C1 segment of cervical spinal cord (tissue), 14 donors: ENCODE data around the gene WDR89.
"Not testable (repeated sequence)": the region's sequence is repeated elsewhere in the genome, so short reads cannot be mapped to it uniquely, and the experiment has no call there.

Source experiments
- DNase-seq, 14 donors: peaks; one replicate each; lab custom pipeline; 2025; lab: John Stamatoyannopoulos, UW

Gene WDR89

GRCh38 chr14:63641473-63642228, at the start of gene WDR89:
Gene WDR89, minus strand, starts transcription at chr14:63641871. Its CDS starts 41,929 bp downstream, at chr14:63599942.
- peak; percentile 71 to 99 (median 96) for DNase-seq

DNA sequence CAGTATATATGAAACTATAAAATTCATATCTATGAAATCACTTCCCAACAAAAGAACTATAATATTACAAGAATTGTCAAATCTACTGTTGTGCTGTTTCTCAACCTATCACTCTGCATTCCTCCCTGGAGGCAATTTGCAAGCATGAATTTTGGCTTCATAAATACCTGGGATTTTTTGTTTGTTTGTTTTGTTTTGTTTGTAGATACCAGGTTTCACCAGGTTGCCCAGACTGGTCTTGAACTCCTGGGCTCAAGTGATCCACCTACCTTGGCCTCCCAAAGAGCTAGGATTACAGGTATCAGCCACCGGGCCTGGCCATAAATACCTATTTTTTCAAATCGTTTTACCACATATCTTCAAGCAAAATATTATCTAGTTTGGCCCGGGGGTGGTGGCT, 47.5 kb upstream of the WDR89 start:
- DNase-seq, result no peak

- DNase-seq, result no peak
Measured at GRCh38 chr14:63686926-63687325, 45.3 kb upstream of the WDR89 start.

GRCh38 chr14:63685401-63685800, 43.7 kb upstream of the WDR89 start:
- DNase-seq, result no peak

DNA sequence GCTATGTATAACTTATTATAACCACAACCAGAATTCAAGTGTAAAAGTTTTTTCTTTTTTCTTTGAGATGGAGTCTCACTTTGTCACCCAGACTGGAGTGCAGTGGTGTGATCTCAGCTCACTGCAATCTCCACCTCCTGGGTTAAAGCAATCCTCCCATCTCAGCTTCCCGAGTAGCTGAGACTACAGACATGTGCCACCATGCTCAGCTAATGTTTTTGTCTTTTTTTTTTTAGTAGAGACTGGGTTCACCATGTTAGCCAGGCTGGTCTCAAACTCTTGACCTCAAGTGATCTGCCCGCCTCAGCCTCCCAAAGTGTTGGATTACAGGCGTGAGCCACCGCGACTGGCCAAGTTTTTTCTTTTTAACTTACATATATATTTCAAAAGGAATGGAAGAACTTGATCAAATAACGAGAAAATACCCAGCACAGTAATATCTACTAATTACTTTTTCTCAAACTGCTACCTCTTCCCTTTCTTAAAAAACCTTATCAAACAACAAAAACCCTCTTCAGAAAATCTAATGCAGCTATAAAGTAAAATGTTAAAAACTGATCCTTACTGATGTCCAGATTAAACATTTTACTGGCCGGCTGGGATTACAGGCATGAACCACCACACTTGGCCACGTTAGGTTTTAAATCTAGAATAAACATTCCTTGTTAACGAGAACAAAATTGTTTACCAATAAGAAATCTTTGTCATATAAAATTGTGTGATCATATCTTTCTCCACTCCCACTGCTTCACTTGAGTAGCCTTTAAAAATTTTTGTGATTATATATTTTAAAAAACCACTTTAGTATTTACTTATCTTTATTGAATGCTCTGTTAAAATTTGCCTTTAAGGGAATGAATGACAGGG, 41.3 kb upstream of the WDR89 start:
- DNase-seq, result no peak

- DNase-seq, result no peak
Measured at GRCh38 chr14:63678536-63678935, 36.9 kb upstream of the WDR89 start.

- DNase-seq, result no peak
Measured at GRCh38 chr14:63677891-63678379, 36.3 kb upstream of the WDR89 start.

DNA sequence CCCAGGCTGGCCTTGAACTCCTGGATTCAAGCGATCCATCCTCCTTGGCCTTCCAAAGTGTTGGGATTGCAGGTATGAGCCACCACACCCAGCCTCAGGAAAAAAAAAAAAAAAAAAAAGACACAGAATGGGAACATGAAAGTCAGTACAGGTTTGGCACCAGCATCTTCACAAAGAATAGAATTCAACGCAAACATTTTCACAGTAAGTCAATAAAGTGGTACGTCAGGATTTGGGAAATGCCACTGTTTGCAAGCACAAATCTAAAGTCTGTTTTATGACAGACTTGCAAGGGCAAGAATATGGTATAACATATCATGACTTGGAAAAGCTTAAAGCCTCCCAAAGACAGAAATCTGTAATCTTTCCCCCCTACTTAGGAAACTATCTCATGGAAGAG, 34.9 kb upstream of the WDR89 start:
- DNase-seq, result no peak

DNA sequence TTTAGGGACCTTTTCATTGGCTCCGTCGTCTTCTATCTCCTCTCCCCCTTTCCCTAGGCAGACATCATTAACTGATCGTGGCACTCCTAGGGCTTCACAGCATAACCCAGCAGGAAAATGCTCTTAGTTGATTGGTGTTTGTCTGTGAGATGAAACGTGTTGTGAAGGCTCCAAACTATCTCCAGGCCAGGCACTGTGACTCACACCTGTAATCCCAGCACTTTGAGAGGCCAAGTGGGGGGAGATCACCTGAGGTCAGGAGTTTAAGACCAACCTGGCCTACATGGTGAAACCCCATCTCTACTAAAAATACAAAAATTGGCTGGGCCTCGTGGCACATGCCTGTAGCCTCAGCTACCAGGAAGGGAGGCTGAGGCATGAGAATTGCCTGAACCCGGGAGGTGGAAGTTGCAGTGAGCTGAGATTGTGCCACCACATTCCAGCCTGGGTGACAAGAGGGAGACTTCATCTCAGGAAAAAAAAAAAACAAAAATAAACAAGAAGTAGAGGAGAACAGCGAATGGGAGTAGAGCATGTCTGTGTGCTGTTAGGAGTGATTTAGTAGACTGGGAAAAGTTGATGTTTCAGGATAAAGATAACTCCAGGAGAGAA, 32.3 kb upstream of the WDR89 start:
- DNase-seq, result no peak

- no peak for DNase-seq
Measured at GRCh38 chr14:63673255-63673654, 31.6 kb upstream of the WDR89 start.

GRCh38 chr14:63672417-63673180, 30.9 kb upstream of the WDR89 start:
- DNase-seq, result no peak

GRCh38 chr14:63671987-63672386, 30.3 kb upstream of the WDR89 start:
- DNase-seq, result no peak

DNA sequence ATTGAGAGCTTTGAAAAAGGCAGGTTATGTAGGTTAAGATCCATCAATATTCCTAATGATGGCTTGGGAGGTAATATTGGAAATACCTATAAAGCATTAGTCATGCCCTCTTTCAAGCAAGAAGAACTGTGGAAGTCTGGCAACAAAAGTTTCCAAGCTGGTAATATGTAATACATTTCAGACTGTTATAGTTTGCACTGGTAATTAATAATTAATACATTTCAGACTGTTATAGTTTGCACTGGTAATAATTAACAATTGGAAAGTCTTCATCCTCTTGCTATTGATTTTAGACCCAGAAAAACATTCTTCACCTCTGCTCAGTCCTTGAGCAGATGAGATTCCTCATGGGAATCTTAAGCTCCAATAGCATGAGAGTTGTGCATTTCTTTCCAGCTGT, 29.0 kb upstream of the WDR89 start:
- no peak for DNase-seq

- no peak for DNase-seq
Measured at GRCh38 chr14:63666335-63666734, 24.7 kb upstream of the WDR89 start.

- no peak for DNase-seq
Measured at GRCh38 chr14:63663428-63664341, 22.0 kb upstream of the WDR89 start.

GRCh38 chr14:63662776-63663175, 21.1 kb upstream of the WDR89 start:
- DNase-seq, result no peak

DNA sequence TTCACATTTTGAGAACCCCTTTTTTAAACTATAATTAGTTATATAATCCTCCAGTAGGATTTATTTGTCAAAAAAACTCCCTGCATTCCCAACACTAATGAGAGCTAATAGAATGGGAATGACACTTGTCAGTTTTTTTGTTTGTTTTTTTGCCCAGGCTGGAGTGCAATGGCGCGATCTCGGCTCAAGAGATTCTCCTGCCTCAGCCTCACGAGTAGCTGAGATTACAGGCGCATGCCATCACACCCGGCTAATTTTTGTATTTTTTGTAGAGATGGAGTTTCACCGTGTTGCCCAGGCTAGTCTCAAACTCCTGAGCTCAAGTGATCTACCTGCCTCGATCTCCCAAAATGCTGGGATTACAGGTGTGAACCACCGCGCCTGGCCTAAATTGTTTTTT, 20.2 kb upstream of the WDR89 start:
- DNase-seq, result not testable (repeated sequence)

DNA sequence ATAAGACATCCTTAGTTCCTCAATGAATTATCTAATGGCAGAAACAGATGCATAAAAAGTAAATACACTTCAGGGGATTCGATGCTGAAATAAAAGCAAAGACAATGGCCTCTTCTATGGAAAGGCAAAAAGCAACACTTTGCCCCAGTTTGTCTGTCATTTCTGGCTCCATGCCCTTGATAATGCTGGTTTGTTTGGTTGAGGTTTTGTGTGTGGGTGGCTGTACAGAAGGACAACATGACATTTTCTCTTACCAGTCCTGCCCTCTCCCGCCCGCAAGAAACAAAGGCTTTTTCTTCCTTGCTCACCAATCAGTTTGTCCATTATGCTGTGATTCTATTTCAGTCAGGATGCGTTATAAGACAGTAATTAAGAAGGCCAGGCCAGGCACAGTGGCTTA, 18.1 kb upstream of the WDR89 start:
- DNase-seq, result peak in 10 of 14 donors; percentile 10 to 62 (median 32)

GRCh38 chr14:63656194-63656593, 14.5 kb upstream of the WDR89 start:
- no peak for DNase-seq

DNA sequence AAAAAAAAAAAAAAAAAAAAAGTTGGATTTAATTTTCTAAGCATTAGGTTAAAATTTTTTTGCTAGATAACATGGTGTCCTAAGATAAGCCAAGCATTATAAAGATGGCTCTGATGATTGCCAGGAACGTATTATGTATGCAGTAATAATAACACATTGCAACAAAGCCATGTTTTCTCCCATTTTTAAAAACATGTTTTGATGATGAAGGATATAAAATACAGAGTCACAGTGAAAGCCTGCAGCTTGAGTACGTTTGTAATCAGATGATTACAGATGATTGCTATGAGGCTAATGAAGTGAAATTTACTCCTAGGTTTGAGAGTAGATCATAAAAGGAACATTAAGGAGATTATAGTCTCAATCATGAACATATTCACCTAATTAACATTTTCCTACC, 13.3 kb upstream of the WDR89 start:
- DNase-seq, result no peak
